Lung (tissue), 16 donors: ENCODE measurements around the gene ZNF599. TPM values are rescaled to one million over a fixed set of nuclear protein-coding genes. Genes with fewer than 3 reads are reported as not detected.

Experiments
- ATAC-seq: fragments of 200-7000 bp; cut with Tn5 transposase; one replicate; pipeline ENCODE4 v1.9.1; 2020; ENCODE audit warnings: moderate number of reproducible peaks; ENCODE audit not compliant: insufficient read depth, low FRiP score
- DNase-seq, 3 donors: peaks; one replicate each; pipeline ENCODE4 v3.0.0-alpha.2; 2013 to 2017
- H3K27ac ChIP-seq, 2 donors: one replicate each; pipeline ENCODE4 v1.5.1; 2013; ENCODE audit warnings: mild to moderate bottlenecking in 2 of 2, moderate library complexity in 2 of 2, control low read depth in 1 of 2, inconsistent platforms in 1 of 2, low read depth in 1 of 2, low read length in 1 of 2
- H3K27me3 ChIP-seq, 3 donors: one replicate each; pipeline ENCODE4 v1.5.1; 2013; ENCODE audit warnings: low read length in 2 of 3; ENCODE audit not compliant: control insufficient read depth in 3 of 3, insufficient read depth in 3 of 3
- H3K36me3 ChIP-seq, 4 donors: one replicate each; pipeline ENCODE4 v1.5.1; 2013; ENCODE audit warnings: low read length in 4 of 4, mild to moderate bottlenecking in 1 of 4, moderate library complexity in 1 of 4; ENCODE audit not compliant: control insufficient read depth in 4 of 4, insufficient read depth in 4 of 4
- H3K4me1 ChIP-seq, 5 donors: one replicate each; pipeline ENCODE4 v1.5.1; 2013; ENCODE audit warnings: low read length in 5 of 5, mild to moderate bottlenecking in 2 of 5, moderate library complexity in 1 of 5; ENCODE audit not compliant: control insufficient read depth in 5 of 5, insufficient read depth in 5 of 5
- H3K4me3 ChIP-seq: one replicate; pipeline ENCODE4 v1.5.1; 2013; ENCODE audit warnings: mild to moderate bottlenecking, control low read depth, moderate library complexity
- H3K9ac ChIP-seq, 2 donors: one replicate each; pipeline ENCODE4 v1.5.1; 2013; ENCODE audit warnings: low read length in 2 of 2, control low read depth in 1 of 2; ENCODE audit not compliant: insufficient read depth in 1 of 2
- H3K9me3 ChIP-seq, 4 donors: one replicate each; pipeline ENCODE4 v1.5.1; 2013; ENCODE audit warnings: low read length in 3 of 4, mild to moderate bottlenecking in 1 of 4, moderate library complexity in 1 of 4; ENCODE audit not compliant: control insufficient read depth in 4 of 4, insufficient read depth in 3 of 4
- WGBS, 2 donors: extraction: QIAGEN DNeasy Blood & Tissue Kit; methylation state at CpG; one replicate each; pipeline ENCODE4 v1.1.7; 2013; 5-methylcytosine and 5-hydroxymethylcytosine counted together
- long read RNA-seq, 5 donors: transcript quantifications; one replicate each; lab custom pipeline, GENCODE V29; 2026
- polyA plus RNA-seq, 2 donors: library from polyadenylated mRNA; stranded (reverse); fragments of 200-250 nt; gene quantifications; one replicate each; pipeline ENCODE4 v1.2.1, GENCODE V29; 2013
- total RNA-seq, 2 donors: library from RNA; depleted of rRNA in 1 of 2; stranded (reverse); fragments of >200 nt in 1 of 2; gene quantifications; one replicate each; pipeline ENCODE4 v1.2.1, GENCODE V29; 2014 to 2021
- TF ChIP-seq, protein P1 (sequence below): IDR thresholded peaks from 2 replicates; pipeline ENCODE4 v1.5.1; 2012; ENCODE audit warnings: mild to moderate bottlenecking; ENCODE audit errors: control extremely low read depth, extremely low read depth
- donor health status: control.
- donor health status: control.
- donor health status: Bipolar disorder and iron deficiency.
- donor health status: healthy.
- donor health status: DM: yes; HTN: yes; CAD: no.

Gene ZNF599
- 10 to 100 TPM in 1 of 2 donors, 1 to 10 TPM in 1; 9.3 to 11.2 TPM for total RNA-seq
- polyA plus RNA-seq = 1 to 10 TPM; 3.6 to 3.8 TPM
- long read RNA-seq, donor 1, partial matches to known transcripts = 0 of 8 reads
- long read RNA-seq, donor 1, other reads (novel, unspliced or antisense) = 0 of 8 reads
- long read RNA-seq, donor 2 = 0 reads
- long read RNA-seq, donor 3, partial matches to known transcripts = 0 of 3 reads
- long read RNA-seq, donor 3, other reads (novel, unspliced or antisense) = 0 of 3 reads
- long read RNA-seq, donor 4, partial matches to known transcripts = 0 of 1 reads
- long read RNA-seq, donor 4, other reads (novel, unspliced or antisense) = 0 of 1 reads
- long read RNA-seq, donor 5, partial matches to known transcripts = 0 of 4 reads
- long read RNA-seq, donor 5, other reads (novel, unspliced or antisense) = 0 of 4 reads

DNA sequence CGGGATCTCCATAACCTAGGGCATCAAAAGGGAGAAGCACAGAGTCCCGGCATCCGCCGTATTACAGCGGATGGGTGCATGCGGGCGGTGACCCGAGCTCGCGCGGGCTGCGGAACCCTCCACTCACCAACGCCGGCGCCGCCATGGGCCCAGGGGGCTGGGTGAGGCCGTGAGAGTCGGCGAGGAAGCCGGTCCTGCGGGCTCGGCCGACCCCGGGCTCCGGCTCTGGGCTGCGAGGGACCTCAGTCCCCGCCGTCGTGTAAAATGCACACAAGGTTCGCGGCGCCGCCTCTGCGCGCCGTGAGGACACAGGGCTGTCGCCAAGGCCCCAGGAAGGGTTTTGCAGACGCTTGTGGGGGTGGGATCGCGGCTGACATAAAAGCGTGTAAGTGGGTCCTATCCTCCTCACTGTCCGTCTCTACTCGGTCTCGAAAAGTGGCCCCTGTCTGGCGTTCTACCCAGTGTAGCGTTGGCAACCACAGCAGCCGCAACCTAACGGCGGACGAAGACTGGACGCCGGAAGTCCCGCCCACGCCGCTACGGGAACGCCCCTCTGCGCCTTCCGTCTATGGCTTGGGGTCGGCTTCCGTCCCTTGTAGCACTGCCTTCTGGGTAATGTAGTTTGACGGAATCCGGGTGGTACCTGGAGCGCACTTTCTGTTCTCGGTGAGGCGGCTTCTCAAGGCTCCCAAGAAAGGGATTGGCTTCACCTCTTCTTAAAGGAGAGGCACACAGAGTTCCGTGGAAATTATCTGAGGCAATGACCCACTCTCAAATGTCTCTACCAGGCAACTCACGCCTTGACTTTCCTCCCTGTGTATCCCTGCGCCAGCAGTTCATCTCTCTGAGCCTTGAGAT lies at the start of gene ZNF599:
Gene ZNF599 (minus strand): TSS at position 519 of the 858 bp plus-strand sequence. CDS start 374 bp downstream, at position 145.
- TF ChIP-seq, protein P1, sequence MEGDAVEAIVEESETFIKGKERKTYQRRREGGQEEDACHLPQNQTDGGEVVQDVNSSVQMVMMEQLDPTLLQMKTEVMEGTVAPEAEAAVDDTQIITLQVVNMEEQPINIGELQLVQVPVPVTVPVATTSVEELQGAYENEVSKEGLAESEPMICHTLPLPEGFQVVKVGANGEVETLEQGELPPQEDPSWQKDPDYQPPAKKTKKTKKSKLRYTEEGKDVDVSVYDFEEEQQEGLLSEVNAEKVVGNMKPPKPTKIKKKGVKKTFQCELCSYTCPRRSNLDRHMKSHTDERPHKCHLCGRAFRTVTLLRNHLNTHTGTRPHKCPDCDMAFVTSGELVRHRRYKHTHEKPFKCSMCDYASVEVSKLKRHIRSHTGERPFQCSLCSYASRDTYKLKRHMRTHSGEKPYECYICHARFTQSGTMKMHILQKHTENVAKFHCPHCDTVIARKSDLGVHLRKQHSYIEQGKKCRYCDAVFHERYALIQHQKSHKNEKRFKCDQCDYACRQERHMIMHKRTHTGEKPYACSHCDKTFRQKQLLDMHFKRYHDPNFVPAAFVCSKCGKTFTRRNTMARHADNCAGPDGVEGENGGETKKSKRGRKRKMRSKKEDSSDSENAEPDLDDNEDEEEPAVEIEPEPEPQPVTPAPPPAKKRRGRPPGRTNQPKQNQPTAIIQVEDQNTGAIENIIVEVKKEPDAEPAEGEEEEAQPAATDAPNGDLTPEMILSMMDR = no peak
- Histone ChIP-seq H3K4me3 (peak within 1 kb of the TSS; percentile 83), H3K9me3 (peaks cover 0 to 11% (median 0%) of the 10 kb centered on the region in 4 donors), H3K4me1 (peaks cover 0 to 10% (median 6%) of the 10 kb centered on the region in 5 donors), H3K36me3 (peaks cover 8 to 25% (median 10%) of the 10 kb centered on the region in 4 donors), H3K27ac (peak within 1 kb of the TSS; percentile 79 to 87), H3K27me3 (no peaks in the 10 kb centered on the region), H3K9ac (peak within 1 kb of the TSS; percentile 67 to 69)
- WGBS, 2 donors = 3% methylated on average over 68 to 69 of the region's 69 CpGs
- ATAC-seq = peak; percentile 98
- DNase-seq = peak; percentile 92 to 96 (median 94)

DNA sequence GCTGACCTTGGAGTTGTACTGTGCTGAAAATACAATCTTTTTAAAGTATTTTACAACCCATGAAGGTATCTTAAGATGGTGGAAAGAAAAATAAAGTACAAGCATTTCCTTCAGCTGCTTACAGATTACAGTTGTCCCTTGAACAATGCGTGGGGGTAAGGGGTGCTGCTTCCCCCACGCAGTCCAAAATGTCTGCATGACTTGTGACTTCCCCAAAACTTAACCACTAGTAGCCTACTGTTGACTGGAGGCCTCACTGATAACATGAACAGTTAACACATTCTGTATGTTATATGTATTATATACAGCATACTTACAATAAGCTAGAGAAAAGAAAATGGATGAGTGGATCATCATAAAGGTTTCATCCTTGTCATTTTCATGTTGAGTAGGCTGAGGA lies 45.3 kb upstream of the ZNF599 start:
- Histone ChIP-seq H3K27ac (no peak overlapping the region), H3K9ac (no peak overlapping the region), H3K4me3 (no peak overlapping the region), H3K9me3 (peaks cover 0 to 17% (median 0%) of the 10 kb centered on the region in 4 donors), H3K27me3 (no peaks in the 10 kb centered on the region), H3K36me3 (peaks cover 0 to 4% (median 0%) of the 10 kb centered on the region in 4 donors), H3K4me1 (no peaks in the 10 kb centered on the region)
- DNase-seq = no peak
- TF ChIP-seq, protein P1 = no peak
- 64 to 92% methylated on average over 2 of the region's 2 CpGs for WGBS, 2 donors
- ATAC-seq = no peak

DNA sequence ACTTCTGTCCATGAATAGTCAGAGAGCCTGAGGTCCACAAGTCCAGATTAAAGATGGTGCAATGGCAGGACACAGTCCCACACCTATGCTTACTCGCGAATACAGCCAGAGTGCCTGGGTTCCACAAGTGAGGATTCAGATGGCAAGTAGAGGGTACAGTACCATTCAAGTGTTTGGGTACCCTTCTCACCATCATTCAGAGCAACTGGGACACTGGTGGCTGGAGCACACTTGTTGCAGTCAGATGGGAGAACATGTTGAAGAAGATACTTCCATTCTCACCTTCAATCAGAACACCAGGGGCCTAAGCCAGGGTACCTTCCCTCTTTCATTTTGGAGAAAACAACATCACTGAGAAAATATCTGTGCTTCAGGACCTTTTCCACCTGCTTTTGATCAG lies 43.7 kb upstream of the ZNF599 start:
- Histone ChIP-seq H3K36me3 (peaks cover 0 to 4% (median 0%) of the 10 kb centered on the region in 4 donors), H3K4me3 (no peak overlapping the region), H3K27ac (no peak overlapping the region), H3K9me3 (peaks cover 0 to 20% (median 0%) of the 10 kb centered on the region in 4 donors), H3K4me1 (no peaks in the 10 kb centered on the region), H3K27me3 (no peaks in the 10 kb centered on the region), H3K9ac (no peak overlapping the region)
- TF ChIP-seq, protein P1 = no peak
- ATAC-seq (no peak), DNase-seq (no peak)
- WGBS, 2 donors = 93 to 98% methylated on average over 2 of the region's 2 CpGs
